GM18861 (cell line): ENCODE data around the gene CCNH.

ENCODE experiments used
- ATAC-seq: cut with Tn5 transposase; IDR thresholded peaks from one replicate; pipeline ENCODE4 v1.9.1; 2021; ENCODE audit not compliant: unreplicated experiment

The CCNH gene

GRCh38 chr5:87412630-87413342 is at the start of gene CCNH:
Gene CCNH, minus strand, starts transcription at chr5:87412930. Its CDS starts 136 bp downstream, at chr5:87412794.
- ATAC-seq, result peak; percentile 99

GRCh38 chr5:87457706-87458105 is 45.0 kb upstream of the CCNH start:
- ATAC-seq, result no peak

- ATAC-seq, result no peak
Observed at GRCh38 chr5:87453801-87454200, 41.1 kb upstream of the CCNH start.

- no peak for ATAC-seq
Observed at GRCh38 chr5:87452837-87453236, 40.1 kb upstream of the CCNH start.

- ATAC-seq, result no peak
Observed at GRCh38 chr5:87442419-87442818, 29.7 kb upstream of the CCNH start.

GRCh38 chr5:87438231-87438630 is 25.5 kb upstream of the CCNH start:
- ATAC-seq, result no peak

- no peak for ATAC-seq
Observed at GRCh38 chr5:87437724-87438123, 25.0 kb upstream of the CCNH start.

GRCh38 chr5:87435144-87435694 is 22.5 kb upstream of the CCNH start:
- ATAC-seq, result no peak

GRCh38 chr5:87434461-87434860 is 21.7 kb upstream of the CCNH start:
- no peak for ATAC-seq

GRCh38 chr5:87433945-87434344 is 21.2 kb upstream of the CCNH start:
- no peak for ATAC-seq

- no peak for ATAC-seq
Observed at GRCh38 chr5:87432460-87432859, 19.7 kb upstream of the CCNH start.

GRCh38 chr5:87430863-87431457 is 18.2 kb upstream of the CCNH start:
- ATAC-seq, result no peak

GRCh38 chr5:87423755-87424154 is 11.0 kb upstream of the CCNH start:
- no peak for ATAC-seq

- no peak for ATAC-seq
Observed at GRCh38 chr5:87421307-87421706, 8.6 kb upstream of the CCNH start.

- ATAC-seq, result no peak
Observed at GRCh38 chr5:87418506-87418905, 5.8 kb upstream of the CCNH start.

GRCh38 chr5:87413343-87413645 is 564 bp upstream of the CCNH start:
- no peak for ATAC-seq

GRCh38 chr5:87411973-87412629 is 629 bp downstream of the CCNH start:
- peak; percentile 2 for ATAC-seq

GRCh38 chr5:87411586-87411972 is 1.2 kb downstream of the CCNH start:
- no peak for ATAC-seq

GRCh38 chr5:87410931-87411330 is 1.8 kb downstream of the CCNH start:
- no peak for ATAC-seq

- no peak for ATAC-seq
Observed at GRCh38 chr5:87408204-87408603, 4.5 kb downstream of the CCNH start.

GRCh38 chr5:87405472-87406155 is 7.1 kb downstream of the CCNH start:
- ATAC-seq, result no peak

GRCh38 chr5:87404359-87404758 is 8.4 kb downstream of the CCNH start:
- no peak for ATAC-seq
